SW 1271 (cell line): ENCODE data around the gene CGB7.
"Not testable (repeated sequence)": the region's sequence is repeated elsewhere in the genome, so short reads cannot be mapped to it uniquely, and the experiment has no call there.

Source experiments
- DNase-seq, 2 experiments: peaks; one replicate each; lab custom pipeline; 2025; lab: John Stamatoyannopoulos, UW

The CGB7 gene

DNA sequence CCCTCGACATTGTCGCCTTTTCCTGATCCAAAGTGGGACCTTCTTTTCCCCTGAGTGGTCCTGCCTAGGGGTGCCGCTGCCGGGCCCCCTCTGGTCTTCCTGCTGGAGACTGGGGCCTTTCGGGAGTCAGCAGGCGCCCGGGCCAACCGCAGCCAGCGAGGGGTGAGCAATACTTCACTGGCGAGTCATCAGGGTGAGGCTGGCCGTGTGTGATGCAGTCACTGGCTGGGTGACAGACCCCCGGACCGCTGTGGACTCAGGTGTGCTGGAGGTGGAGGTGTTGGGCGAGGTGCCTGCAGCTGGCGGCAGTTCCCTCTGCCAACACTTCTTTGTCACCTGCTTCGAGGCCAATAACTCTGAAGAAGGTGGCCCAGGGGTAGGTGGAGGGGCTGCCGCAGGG lies 15.4 kb downstream of the CGB7 start:
- DNase-seq = no peak

- not testable (repeated sequence) for DNase-seq
Observed at GRCh38 chr19:49039736-49040135, 17.8 kb downstream of the CGB7 start.

GRCh38 chr19:49038557-49039276 lies 18.8 kb downstream of the CGB7 start:
- DNase-seq = peak in 1 of 2 experiments; percentile 64

GRCh38 chr19:49038111-49038510 lies 19.4 kb downstream of the CGB7 start:
- not testable (repeated sequence) for DNase-seq

DNA sequence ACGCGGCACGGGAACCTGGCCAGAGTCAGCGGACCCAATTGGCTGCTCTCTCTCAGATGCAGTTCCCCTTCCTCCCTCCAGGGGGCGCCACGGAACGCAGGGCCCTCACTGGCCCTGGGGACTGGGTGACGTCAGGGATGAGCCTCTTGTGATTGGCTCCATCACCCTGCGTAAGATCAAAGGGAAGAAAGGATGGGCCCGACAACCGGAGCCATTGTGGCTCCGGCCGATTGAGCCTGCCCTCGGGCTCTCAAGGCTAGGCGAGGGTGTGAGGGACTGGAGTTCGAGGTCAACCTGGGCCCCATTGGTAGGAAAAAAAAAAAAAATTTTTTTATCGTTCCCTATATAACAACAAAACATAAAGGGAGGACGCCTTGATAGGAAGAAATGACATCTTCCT lies 20.7 kb downstream of the CGB7 start, which contains the start of gene CGB1:
Gene CGB1 (minus strand): TSS at position 81 of the 400 bp plus-strand sequence. CDS start 184 bp downstream, outside the sequence.
- not testable (repeated sequence) for DNase-seq

DNA sequence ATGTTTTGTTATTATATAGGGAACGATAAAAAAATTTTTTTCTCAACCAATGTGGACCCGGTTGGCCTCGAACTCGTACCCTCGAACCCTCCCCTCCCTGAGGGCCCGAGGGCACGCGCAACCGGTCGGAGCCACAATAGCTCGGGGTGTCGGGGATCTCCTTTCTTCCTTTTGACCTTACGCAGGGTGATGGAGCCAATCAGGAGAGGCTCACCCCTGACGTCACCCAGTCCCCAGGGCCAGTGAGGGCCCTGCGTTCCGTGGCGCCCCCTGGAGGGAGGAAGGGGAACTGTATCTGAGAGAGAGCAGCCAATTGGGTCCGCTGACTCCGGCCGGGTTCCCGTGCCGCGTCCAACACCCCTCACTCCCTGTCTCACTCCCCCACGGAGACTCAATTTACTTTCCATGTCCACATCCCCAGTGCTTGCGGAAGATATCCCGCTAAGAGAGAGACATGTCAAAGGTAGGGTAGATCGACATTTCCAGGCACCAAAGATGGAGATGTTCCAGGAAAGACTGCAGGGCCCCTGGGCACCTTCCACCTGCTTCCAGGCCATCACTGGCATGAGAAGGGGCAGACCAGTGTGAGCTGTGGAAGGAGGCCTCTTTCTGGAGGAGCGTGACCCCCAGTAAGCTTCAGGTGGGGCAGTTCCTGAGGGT lies 25.8 kb downstream of the CGB7 start, which contains the start of gene CGB2:
Gene CGB2 (plus strand): TSS at position 249 of the 660 bp plus-strand sequence. CDS start 206 bp downstream, at position 455.
- not testable (repeated sequence) for DNase-seq

DNA sequence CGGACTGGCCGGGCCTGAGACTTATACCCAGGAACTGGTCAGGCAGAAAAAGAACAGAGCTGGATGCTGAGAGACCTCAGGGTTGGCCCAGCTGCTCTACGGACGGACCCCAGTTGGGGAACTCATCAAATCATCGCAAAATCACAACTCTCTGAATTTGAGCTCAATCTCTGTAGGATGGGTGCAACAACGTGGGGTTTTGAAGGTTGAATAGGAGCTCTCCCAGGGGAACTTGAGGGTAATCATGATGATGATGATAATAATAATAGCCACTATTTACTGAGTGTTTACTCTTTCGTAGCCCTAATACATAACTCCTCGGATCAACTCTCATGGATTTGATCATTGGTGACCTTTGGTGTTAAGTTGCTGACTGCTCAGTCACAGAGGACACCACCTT lies 27.2 kb downstream of the CGB7 start:
- DNase-seq = not testable (repeated sequence)

DNA sequence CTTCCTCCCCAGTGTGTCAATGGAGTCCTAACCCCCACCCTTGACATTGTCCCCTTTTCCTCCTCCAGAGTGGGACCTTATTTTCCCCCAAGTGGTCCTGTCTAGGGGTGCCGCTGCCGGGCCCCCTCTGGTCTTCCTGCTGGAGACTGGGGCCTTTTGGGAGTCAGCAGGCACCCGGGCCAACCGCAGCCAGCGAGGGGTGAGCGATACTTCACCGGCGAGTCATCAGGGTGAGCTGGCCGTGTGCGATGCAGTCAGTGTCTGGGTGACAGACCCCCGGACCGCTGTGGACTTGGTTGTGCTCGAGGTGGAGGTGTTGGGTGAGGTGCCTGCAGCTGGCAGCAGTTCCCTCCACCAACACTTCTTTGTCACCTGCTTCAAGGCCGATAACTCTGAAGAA lies 27.8 kb downstream of the CGB7 start:
- not testable (repeated sequence) for DNase-seq

- not testable (repeated sequence) for DNase-seq
Observed at GRCh38 chr19:49028686-49029085, 28.9 kb downstream of the CGB7 start.

- DNase-seq = not testable (repeated sequence)
Observed at GRCh38 chr19:49025599-49025998, 31.9 kb downstream of the CGB7 start.

DNA sequence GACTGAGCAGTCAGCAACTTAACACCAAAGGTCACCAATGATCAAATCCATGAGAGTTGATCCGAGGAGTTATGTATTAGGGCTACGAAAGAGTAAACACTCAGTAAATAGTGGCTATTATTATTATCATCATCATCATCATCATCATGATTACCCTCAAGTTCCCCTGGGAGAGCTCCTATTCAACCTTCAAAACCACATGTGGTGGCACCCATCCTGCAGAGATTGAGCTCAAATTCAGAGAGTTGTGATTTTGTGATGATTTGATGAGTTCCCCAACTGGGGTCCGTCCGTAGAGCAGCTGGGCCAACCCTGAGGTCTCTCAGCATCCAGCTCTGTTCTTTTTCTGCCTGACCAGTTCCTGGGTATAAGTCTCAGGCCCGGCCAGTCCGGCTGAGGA lies 32.5 kb downstream of the CGB7 start:
- not testable (repeated sequence) for DNase-seq

DNA sequence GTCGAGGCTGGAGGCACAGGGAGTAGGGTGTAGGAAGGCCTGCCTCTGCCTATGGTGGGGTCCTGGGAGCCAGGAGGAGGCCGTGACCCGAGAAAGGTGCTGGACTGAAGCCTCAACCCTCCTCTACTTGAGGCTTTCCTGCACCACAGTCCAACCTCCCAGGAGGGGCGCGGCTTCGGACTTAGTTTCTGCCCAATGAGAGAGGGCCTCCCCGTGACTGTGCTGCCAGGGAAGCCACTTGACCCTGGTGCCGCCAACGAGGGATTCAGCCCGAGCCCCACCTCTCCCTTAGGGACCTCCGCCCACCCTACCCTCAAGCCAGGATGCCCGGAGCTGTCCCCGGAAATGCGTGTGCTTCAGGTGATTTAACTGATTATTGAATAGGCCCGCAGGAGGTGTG lies 33.3 kb downstream of the CGB7 start, which contains the start of gene CGB3:
Gene CGB3 (minus strand): TSS at position 101 of the 400 bp plus-strand sequence. CDS start 362 bp downstream, outside the sequence.
- DNase-seq = not testable (repeated sequence)

GRCh38 chr19:49022116-49022515 lies 35.4 kb downstream of the CGB7 start:
- no peak for DNase-seq

DNA sequence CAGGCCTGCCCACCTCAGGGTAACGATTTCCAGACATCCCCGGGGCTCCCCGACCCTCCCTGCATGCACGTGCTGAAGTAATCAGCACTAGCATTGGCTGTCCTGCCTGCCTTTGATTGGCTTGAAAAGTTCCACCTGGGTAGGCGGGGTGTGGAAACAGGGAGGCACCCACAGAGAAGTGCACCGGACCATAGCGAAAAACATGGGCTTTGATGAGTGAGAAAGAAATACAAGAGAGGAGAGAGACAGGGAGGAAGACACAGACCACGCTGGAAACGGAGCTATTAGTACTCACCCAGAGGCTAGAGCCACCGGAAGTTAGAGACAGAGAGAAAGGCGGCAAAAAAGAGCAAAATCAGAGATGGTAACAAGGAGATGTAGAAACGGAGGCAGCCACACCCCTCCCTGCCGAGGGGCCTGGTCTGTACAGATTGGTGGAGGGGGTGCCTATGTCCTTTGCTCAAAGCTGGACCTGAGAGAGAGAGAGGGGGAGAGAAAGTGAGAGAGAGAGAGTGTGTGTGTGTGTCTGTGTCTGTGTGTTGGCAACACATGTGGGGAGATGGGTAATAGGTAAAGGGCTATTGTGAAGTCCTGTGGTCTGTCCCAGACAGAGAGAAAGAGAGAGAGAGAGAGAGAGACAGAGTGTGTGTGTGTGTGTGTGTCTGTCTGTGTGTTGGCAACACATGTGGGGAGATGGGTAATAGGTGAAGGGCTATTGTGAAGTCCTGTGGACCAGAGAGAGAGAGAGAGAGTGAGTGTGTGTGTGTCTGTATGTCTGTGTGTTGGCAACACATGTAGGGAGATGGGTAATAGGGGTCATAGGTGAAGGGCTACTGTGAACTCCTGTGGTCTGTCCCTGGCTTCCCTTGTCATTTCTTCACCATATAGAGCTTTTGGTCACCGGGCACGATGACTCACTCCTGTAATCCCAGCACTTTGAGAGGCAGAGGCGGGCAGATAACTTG lies 36.3 kb downstream of the CGB7 start:
- no peak for DNase-seq

DNA sequence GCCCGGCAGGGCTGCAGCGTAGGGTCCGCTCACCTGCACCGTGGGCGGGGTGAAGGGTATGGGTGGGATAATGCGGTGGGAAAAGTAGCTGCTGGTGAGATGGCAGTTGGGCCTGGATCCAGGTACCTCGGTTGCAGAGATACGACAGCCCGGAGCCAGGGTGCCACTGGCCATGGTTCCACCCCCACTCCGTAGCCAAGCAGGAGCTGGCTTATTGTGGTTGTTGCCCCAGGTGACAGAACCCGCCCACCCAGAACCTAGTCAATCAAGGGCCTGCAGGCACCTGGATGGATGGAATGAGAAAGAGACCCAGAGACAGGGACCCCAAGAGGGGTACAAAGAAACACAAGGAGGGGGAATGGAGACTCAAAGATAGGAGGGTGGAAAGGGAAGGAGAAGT lies 37.2 kb downstream of the CGB7 start:
- no peak for DNase-seq

DNA sequence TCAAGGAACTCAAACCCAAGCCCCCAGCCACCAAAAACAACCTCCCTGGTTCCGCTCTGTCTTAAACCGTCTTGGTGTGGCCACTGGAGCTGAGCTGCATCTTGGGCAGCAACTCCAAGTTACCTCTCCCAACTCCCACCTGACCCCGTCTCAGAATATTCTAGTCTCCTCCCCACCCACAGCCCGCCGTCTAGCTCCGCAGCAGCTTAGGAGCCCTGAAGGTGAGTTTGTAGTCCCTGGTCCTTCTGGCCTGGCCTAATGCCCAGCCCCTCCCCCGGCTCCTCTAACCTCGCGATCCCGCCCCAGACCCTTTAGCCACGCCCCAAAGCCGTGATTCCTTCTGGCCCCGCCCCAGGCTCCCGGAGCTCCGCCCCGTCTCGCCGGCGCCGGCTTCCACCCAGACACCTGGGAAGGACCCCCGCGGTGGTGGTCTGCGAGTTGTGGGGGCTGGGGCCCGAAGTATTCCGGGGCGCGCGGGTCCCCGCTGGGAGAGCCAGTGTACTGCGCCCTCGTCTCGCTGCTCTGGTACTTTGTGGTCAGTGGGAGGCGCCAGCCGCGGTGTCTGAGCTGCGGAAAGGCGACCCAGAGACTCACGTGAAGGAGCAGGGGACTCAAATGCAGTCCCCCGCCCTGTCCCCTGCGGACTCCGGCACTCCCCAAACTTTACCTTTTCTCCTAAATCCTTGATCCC lies 38.2 kb downstream of the CGB7 start:
- peak; percentile 38 to 57 for DNase-seq

- DNase-seq = peak in 1 of 2 experiments; percentile 11
Observed at GRCh38 chr19:49018388-49019241, 38.9 kb downstream of the CGB7 start.

DNA sequence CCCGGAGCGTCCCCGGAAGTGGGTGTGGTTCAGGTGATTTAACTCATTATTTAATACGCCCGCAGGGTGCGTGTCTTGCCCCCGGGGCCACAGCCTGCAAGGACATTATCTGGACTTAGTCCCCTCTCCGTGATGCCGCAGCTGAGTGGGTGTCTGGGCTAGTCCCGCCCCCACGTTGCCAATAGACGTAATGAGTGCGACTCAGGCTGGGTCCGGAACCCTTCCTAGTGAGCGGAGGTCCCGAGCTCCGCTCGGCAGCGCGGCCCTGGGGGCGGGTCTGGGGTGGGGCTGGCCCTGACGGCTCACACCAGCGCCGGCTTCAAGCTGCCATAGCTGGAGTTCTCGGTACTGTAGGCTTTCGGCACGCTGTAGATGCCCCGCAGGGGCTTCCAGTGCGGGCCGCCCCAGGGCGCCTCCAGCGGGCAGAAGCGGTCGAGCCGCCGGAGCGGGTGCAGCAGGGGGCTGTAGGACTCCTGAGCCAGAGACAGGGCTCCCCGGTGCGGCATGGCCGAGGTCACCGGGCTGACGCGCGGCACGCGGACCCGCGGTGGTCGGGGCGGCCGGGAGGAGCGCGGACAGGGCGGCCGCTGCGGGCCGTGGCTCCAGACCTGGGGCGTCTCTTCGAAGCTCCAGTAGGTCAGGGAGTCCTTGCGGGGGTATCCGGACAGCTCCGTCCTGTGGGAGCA lies 39.7 kb downstream of the CGB7 start:
- DNase-seq = peak; percentile 60 to 74

DNA sequence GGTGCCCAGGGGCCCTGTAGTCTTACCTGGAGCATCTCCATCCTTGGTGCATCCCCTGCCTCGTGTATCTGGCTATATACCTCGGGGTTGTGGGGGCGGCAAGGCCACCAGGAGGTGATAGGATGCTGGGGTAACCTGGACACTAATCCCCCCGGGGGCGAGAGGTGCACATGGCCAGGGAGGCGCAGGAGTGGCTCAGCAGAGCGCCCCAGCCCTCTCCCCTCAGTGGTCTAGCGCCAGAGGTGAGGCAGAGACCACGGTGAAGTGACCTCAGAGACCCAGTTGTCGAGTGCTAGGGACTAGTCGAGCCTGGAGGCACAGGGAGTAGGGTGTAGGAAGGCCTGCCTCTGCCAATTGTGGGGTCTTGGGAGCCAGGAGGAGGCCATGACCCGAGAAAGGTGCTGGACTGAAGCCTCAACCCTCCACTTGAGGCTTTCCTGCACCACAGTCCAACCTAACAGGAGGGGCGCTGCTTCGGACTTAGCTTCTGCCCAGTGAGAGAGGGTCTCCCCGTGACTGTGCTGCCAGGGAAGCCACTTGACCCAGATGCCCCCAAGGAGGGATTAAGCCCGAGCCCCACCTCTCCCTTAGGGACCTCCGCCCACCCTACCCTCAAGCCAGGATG lies 40.4 kb downstream of the CGB7 start, which contains the start of gene LHB:
Gene LHB (minus strand): TSS at position 51 of the 625 bp plus-strand sequence. CDS start 10 bp downstream, at position 41.
- no peak for DNase-seq
